HG02840 (cell line): ENCODE data around the gene CSNK1G2.

ENCODE experiments used
- ATAC-seq: cut with Tn5 transposase; IDR thresholded peaks from one replicate; pipeline ENCODE4 v1.9.1; 2021; ENCODE audit warnings: mild to moderate bottlenecking, moderate library complexity, moderate number of reproducible peaks; ENCODE audit not compliant: unreplicated experiment, low FRiP score

CSNK1G2 gene

GRCh38 chr19:1943661-1944087 lies 2.7 kb downstream of the CSNK1G2 start:
- ATAC-seq: no peak

GRCh38 chr19:1944088-1944915 lies 3.3 kb downstream of the CSNK1G2 start:
- ATAC-seq: no peak

GRCh38 chr19:1944916-1945561 lies 4.1 kb downstream of the CSNK1G2 start:
- no peak for ATAC-seq

GRCh38 chr19:1945899-1946298 lies 4.9 kb downstream of the CSNK1G2 start:
- no peak for ATAC-seq

GRCh38 chr19:1947651-1948209 lies 6.8 kb downstream of the CSNK1G2 start:
- no peak for ATAC-seq

GRCh38 chr19:1949304-1950101 lies 8.5 kb downstream of the CSNK1G2 start:
- ATAC-seq: no peak

- ATAC-seq: no peak
These were observed 9.7 kb downstream of the CSNK1G2 start for GRCh38 chr19:1950640-1951039.

GRCh38 chr19:1952635-1953034 lies 11.7 kb downstream of the CSNK1G2 start:
- ATAC-seq: no peak

- ATAC-seq: no peak
These were observed 12.1 kb downstream of the CSNK1G2 start for GRCh38 chr19:1953037-1953436.

GRCh38 chr19:1953441-1954094 lies 12.6 kb downstream of the CSNK1G2 start:
- ATAC-seq: no peak

- ATAC-seq: no peak
These were observed 13.6 kb downstream of the CSNK1G2 start for GRCh38 chr19:1954532-1954933.

- ATAC-seq: no peak
These were observed 14.5 kb downstream of the CSNK1G2 start for GRCh38 chr19:1955171-1956121.

- ATAC-seq: no peak
These were observed 15.1 kb downstream of the CSNK1G2 start for GRCh38 chr19:1956122-1956494.

GRCh38 chr19:1956868-1957492 lies 16.0 kb downstream of the CSNK1G2 start:
- ATAC-seq: no peak

- no peak for ATAC-seq
These were observed 16.7 kb downstream of the CSNK1G2 start for GRCh38 chr19:1957562-1958248.

GRCh38 chr19:1959928-1960589 lies 19.1 kb downstream of the CSNK1G2 start:
- no peak for ATAC-seq

- ATAC-seq: no peak
These were observed 20.3 kb downstream of the CSNK1G2 start for GRCh38 chr19:1961000-1961883.
